Upper lobe of left lung (tissue), 4 donors: ENCODE results near the gene ANO1.

ENCODE experiments used
- CTCF ChIP-seq, 6 experiments: fragments of 450-650 bp in 4 of 6; fragments of 200-600 bp in 2 of 6; sonication (generic) in 2 of 6; IDR thresholded peaks; one replicate each; pipeline ENCODE4 v1.5.1; 2016 to 2019; ENCODE audit warnings: antibody characterized with exemption in 6 of 6
- EP300 ChIP-seq, 4 donors: sonication (generic); formaldehyde crosslinking; IDR thresholded peaks; one replicate each; pipeline ENCODE4 v1.5.1; 2017; ENCODE audit warnings: antibody characterized with exemption in 4 of 4, control low read depth in 2 of 4
- POLR2A ChIP-seq, 4 donors: fragments of 450-650 bp; IDR thresholded peaks; one replicate each; pipeline ENCODE4 v1.5.1; 2016 to 2017; ENCODE audit warnings: antibody characterized with exemption in 4 of 4, mild to moderate bottlenecking in 2 of 4
- POLR2AphosphoS5 ChIP-seq, 2 donors: sonication (generic); formaldehyde crosslinking; IDR thresholded peaks; one replicate each; pipeline ENCODE4 v1.5.1; 2017; ENCODE audit warnings: antibody characterized with exemption in 2 of 2

- TF ChIP-seq CTCF (IDR thresholded peaks at IDR 0.05), result no peak
- no peak for TF ChIP-seq POLR2A (IDR thresholded peaks at IDR 0.05)
- TF ChIP-seq EP300 (IDR thresholded peaks at IDR 0.05), result no peak
- no peak for TF ChIP-seq POLR2AphosphoS5 (IDR thresholded peaks at IDR 0.05)
Measured at GRCh38 chr11:70129051-70129592, 51.0 kb downstream of the ANO1 start.
